Kidney (tissue), 14 donors: ENCODE measurements around the gene PRKN. TPM values are rescaled to one million over a fixed set of nuclear protein-coding genes. Genes with fewer than 3 reads are reported as not detected.

Source experiments
- DNase-seq, 5 donors: peaks; one replicate each; pipeline ENCODE4 v3.0.0-alpha.2; 2013 to 2020
- FAIRE-seq: peaks from 2 replicates; lab custom pipeline; 2012; peaks lifted over from hg19 to GRCh38; lab: Jason Lieb, UNC
- H3K27ac ChIP-seq, 2 donors: one replicate each; pipeline ENCODE4 v1.7.0; 2013; ENCODE audit warnings: low read depth in 2 of 2, low read length in 2 of 2, inconsistent platforms in 1 of 2
- H3K27me3 ChIP-seq: one replicate; pipeline ENCODE4 v1.7.1; 2013; ENCODE audit warnings: low read length, inconsistent platforms; ENCODE audit not compliant: control insufficient read depth, insufficient read depth
- H3K36me3 ChIP-seq, 3 donors: one replicate each; pipeline versions ENCODE4 v1.7.0 to v1.7.1; 2013; ENCODE audit warnings: low read length in 3 of 3, control low read depth in 1 of 3, inconsistent platforms in 1 of 3; ENCODE audit not compliant: insufficient read depth in 3 of 3, control insufficient read depth in 2 of 3
- H3K4me1 ChIP-seq, 3 donors: one replicate each; pipeline versions ENCODE4 v1.7.0 to v1.7.1; 2013; ENCODE audit warnings: low read length in 3 of 3, inconsistent platforms in 1 of 3, low read depth in 1 of 3; ENCODE audit not compliant: control insufficient read depth in 2 of 3, insufficient read depth in 2 of 3
- H3K4me3 ChIP-seq, 3 donors: one replicate each; pipeline versions ENCODE4 v1.7.0 to v1.8.1; 2013; ENCODE audit warnings: low read length in 3 of 3, control low read depth in 1 of 3, inconsistent platforms in 1 of 3
- H3K9ac ChIP-seq, 3 donors: one replicate each; pipeline versions ENCODE4 v1.7.0 to v1.7.1; 2013; ENCODE audit warnings: low read length in 3 of 3, control low read depth in 1 of 3, inconsistent platforms in 1 of 3
- H3K9me3 ChIP-seq, 3 donors: one replicate each; pipeline versions ENCODE4 v1.7.0 to v1.7.1; 2013; ENCODE audit warnings: low read length in 3 of 3, control low read depth in 1 of 3, inconsistent platforms in 1 of 3; ENCODE audit not compliant: control insufficient read depth in 2 of 3, insufficient read depth in 1 of 3
- CTCF ChIP-seq: IDR thresholded peaks from 3 replicates; pipeline ENCODE4 v1.5.1; 2012; ENCODE audit warnings: mild to moderate bottlenecking, moderate library complexity, borderline replicate concordance; ENCODE audit not compliant: insufficient read depth; ENCODE audit errors: extremely low read depth
- intact Hi-C: fragments of 100-400 bp; cut with DNase I; formaldehyde crosslinking; loops from one replicate; pipeline ENCODE4 v1.11.1; 2022
- polyA plus RNA-seq: library from polyadenylated mRNA; stranded (reverse); fragments of 350-450 nt; fragmentation: Illumina TruSeq; extraction: RNeasy Lipid Tissue Mini Kit (QIAGEN cat#74804); gene quantifications from one replicate; pipeline ENCODE4 v1.2.3, GENCODE V29; 2014; ENCODE audit warnings: low read depth, low replicate concordance; ENCODE audit not compliant: insufficient read depth
- total RNA-seq: library from RNA; stranded (reverse); fragmentation: NEBNext Ultra II Directional; extraction: Animal tissue kit (Norgen Biotek cat#: 25700); gene quantifications from one replicate; pipeline ENCODE4 v1.2.1, GENCODE V29; 2021
- donor health status: control.
- donor health status: control.
- donor health status: control.
- donor health status: control.
- donor health status: control.
- donor health status: DM: yes; HTN: yes; CAD: no.
- donor health status: Normal renal cell carcinoma (clear cell type).

Gene PRKN
- total and polyA plus RNA-seq, 2 donors from 2014 or later: 8.6 to 10.4 TPM

- H3K27me3 ChIP-seq: no peaks in the 10 kb centered on the region
- intact Hi-C loops: no loop called here
- DNase-seq (no peak), FAIRE-seq (no peak)
- no peak for TF ChIP-seq CTCF
- H3K4me1 ChIP-seq: no peaks in the 10 kb centered on the region
- no peak overlapping the region for H3K27ac ChIP-seq
- no peaks in the 10 kb centered on the region for H3K36me3 ChIP-seq
- no peak overlapping the region for H3K9ac ChIP-seq
- no peak overlapping the region for H3K4me3 ChIP-seq
- H3K9me3 ChIP-seq: no peaks in the 10 kb centered on the region
Measured at GRCh38 chr6:161884782-161885181, 842.8 kb downstream of the PRKN start.

GRCh38 chr6:161882196-161882765, 845.3 kb downstream of the PRKN start:
- H3K9ac ChIP-seq: no peak overlapping the region
- no peaks in the 10 kb centered on the region for H3K36me3 ChIP-seq
- H3K9me3 ChIP-seq: no peaks in the 10 kb centered on the region
- TF ChIP-seq CTCF: no peak
- intact Hi-C loops: no loop called here
- DNase-seq (peak in 2 of 5 donors; percentile 48 to 51), FAIRE-seq (no peak)
- H3K27me3 ChIP-seq: no peaks in the 10 kb centered on the region
- H3K4me1 ChIP-seq: no peaks in the 10 kb centered on the region
- no peak overlapping the region for H3K27ac ChIP-seq
- no peak overlapping the region for H3K4me3 ChIP-seq

- Histone ChIP-seq H3K27ac (no peak overlapping the region), H3K9ac (no peak overlapping the region), H3K36me3 (no peaks in the 10 kb centered on the region), H3K4me3 (no peak overlapping the region), H3K9me3 (no peaks in the 10 kb centered on the region), H3K4me1 (no peaks in the 10 kb centered on the region), H3K27me3 (no peaks in the 10 kb centered on the region)
- TF ChIP-seq CTCF: no peak
- intact Hi-C loops: no loop called here
- FAIRE-seq (no peak), DNase-seq (no peak)
Measured at GRCh38 chr6:161880056-161880455, 847.5 kb downstream of the PRKN start.

GRCh38 chr6:161876231-161876630, 851.3 kb downstream of the PRKN start:
- no peaks in the 10 kb centered on the region for H3K27me3 ChIP-seq
- intact Hi-C loops: no loop called here
- no peak for FAIRE-seq
- no peak overlapping the region for H3K27ac ChIP-seq
- H3K4me1 ChIP-seq: no peaks in the 10 kb centered on the region
- no peak overlapping the region for H3K9ac ChIP-seq
- H3K4me3 ChIP-seq: no peak overlapping the region
- no peaks in the 10 kb centered on the region for H3K36me3 ChIP-seq
- DNase-seq: no peak
- H3K9me3 ChIP-seq: no peaks in the 10 kb centered on the region
- no peak for TF ChIP-seq CTCF
